HUES6 (cell line): ENCODE measurements around the gene HLCS.

Experiments
- H3K27ac ChIP-seq: 2 replicates; pipeline ENCODE4 v1.7.0; 2013; ENCODE audit warnings: low read depth, mild to moderate bottlenecking, low read length, inconsistent platforms
- H3K27me3 ChIP-seq: 2 replicates; pipeline ENCODE4 v1.6.1; 2013; ENCODE audit warnings: low read length; ENCODE audit not compliant: control insufficient read depth, insufficient read depth
- H3K36me3 ChIP-seq: 2 replicates; pipeline ENCODE4 v1.6.1; 2013; ENCODE audit warnings: low read length; ENCODE audit not compliant: control insufficient read depth, insufficient read depth
- H3K4me1 ChIP-seq: 2 replicates; pipeline ENCODE4 v1.6.1; 2013; ENCODE audit warnings: low read length; ENCODE audit not compliant: control insufficient read depth, insufficient read depth
- H3K4me3 ChIP-seq: 2 replicates; pipeline ENCODE4 v1.5.1; 2013; ENCODE audit warnings: low read depth, low read length
- H3K9ac ChIP-seq: one replicate; pipeline ENCODE4 v1.6.1; 2013; ENCODE audit warnings: mild to moderate bottlenecking, low read length
- H3K9me3 ChIP-seq: 2 replicates; pipeline ENCODE4 v1.6.1; 2013; ENCODE audit warnings: low read depth, low read length; ENCODE audit not compliant: control insufficient read depth, insufficient read depth

The HLCS gene

GRCh38 chr21:36981977-36982700, 15.7 kb upstream of the HLCS start:
- no peak overlapping the region for H3K4me3 ChIP-seq
- no peak overlapping the region for H3K27ac ChIP-seq
- H3K9ac ChIP-seq: no peak overlapping the region
- H3K36me3 ChIP-seq: no peaks in the 10 kb centered on the region
- peaks cover 15% of the 10 kb centered on the region for H3K27me3 ChIP-seq
- H3K4me1 ChIP-seq: peaks cover 13% of the 10 kb centered on the region
- no peaks in the 10 kb centered on the region for H3K9me3 ChIP-seq

GRCh38 chr21:36981049-36981391, 14.6 kb upstream of the HLCS start:
- Histone ChIP-seq H3K36me3 (no peaks in the 10 kb centered on the region), H3K27ac (no peak overlapping the region), H3K27me3 (peaks cover 15% of the 10 kb centered on the region), H3K4me3 (peak overlapping the region; percentile 75), H3K4me1 (peaks cover 14% of the 10 kb centered on the region), H3K9ac (peak overlapping the region; percentile 55), H3K9me3 (no peaks in the 10 kb centered on the region)

GRCh38 chr21:36980280-36981048, 14.0 kb upstream of the HLCS start:
- no peaks in the 10 kb centered on the region for H3K9me3 ChIP-seq
- peak overlapping the region; percentile 55 for H3K9ac ChIP-seq
- peak overlapping the region; percentile 75 for H3K4me3 ChIP-seq
- H3K36me3 ChIP-seq: no peaks in the 10 kb centered on the region
- H3K27me3 ChIP-seq: peaks cover 15% of the 10 kb centered on the region
- H3K4me1 ChIP-seq: peaks cover 14% of the 10 kb centered on the region
- no peak overlapping the region for H3K27ac ChIP-seq

- Histone ChIP-seq H3K27ac (no peak overlapping the region), H3K27me3 (peaks cover 15% of the 10 kb centered on the region), H3K9me3 (no peaks in the 10 kb centered on the region), H3K4me1 (peaks cover 14% of the 10 kb centered on the region), H3K4me3 (no peak overlapping the region), H3K9ac (no peak overlapping the region), H3K36me3 (no peaks in the 10 kb centered on the region)
These were observed 10.6 kb upstream of the HLCS start for GRCh38 chr21:36976882-36977651.

- Histone ChIP-seq H3K27me3 (peaks cover 15% of the 10 kb centered on the region), H3K27ac (no peak overlapping the region), H3K36me3 (no peaks in the 10 kb centered on the region), H3K4me3 (no peak overlapping the region), H3K4me1 (peaks cover 14% of the 10 kb centered on the region), H3K9ac (no peak overlapping the region), H3K9me3 (no peaks in the 10 kb centered on the region)
These were observed 9.9 kb upstream of the HLCS start for GRCh38 chr21:36976228-36976861.

GRCh38 chr21:36974851-36975192, 8.4 kb upstream of the HLCS start:
- Histone ChIP-seq H3K36me3 (no peaks in the 10 kb centered on the region), H3K4me1 (peaks cover 6% of the 10 kb centered on the region; the same call in 1 of the 2 replicates), H3K9ac (no peak overlapping the region), H3K27me3 (no peaks in the 10 kb centered on the region; the same call in 1 of the 2 replicates), H3K9me3 (no peaks in the 10 kb centered on the region), H3K27ac (no peak overlapping the region), H3K4me3 (no peak overlapping the region)

GRCh38 chr21:36973986-36974850, 7.7 kb upstream of the HLCS start:
- Histone ChIP-seq H3K36me3 (no peaks in the 10 kb centered on the region), H3K4me1 (peaks cover 6% of the 10 kb centered on the region; the same call in 1 of the 2 replicates), H3K27me3 (no peaks in the 10 kb centered on the region), H3K27ac (no peak overlapping the region), H3K9ac (no peak overlapping the region), H3K9me3 (no peaks in the 10 kb centered on the region), H3K4me3 (no peak overlapping the region)

DNA sequence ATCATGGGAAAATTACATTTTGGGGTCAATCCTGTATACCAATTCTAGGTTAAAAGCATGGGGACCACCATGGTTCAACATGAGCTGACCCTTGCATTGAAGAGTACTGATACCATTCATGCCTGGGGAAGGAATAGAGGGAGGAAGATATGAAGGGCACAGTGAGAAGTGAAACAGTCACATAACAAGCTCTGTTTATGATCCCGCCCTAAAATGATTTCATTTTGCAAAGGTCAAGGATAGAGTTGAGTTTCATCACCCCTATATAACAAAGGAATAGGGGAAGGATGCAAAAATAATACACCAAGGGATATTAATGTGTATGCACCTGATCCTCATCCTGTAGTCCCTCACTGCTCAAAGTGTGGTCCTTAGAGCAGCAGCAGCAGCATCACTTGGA, 2.5 kb upstream of the HLCS start:
- H3K36me3 ChIP-seq: no peaks in the 10 kb centered on the region
- H3K9me3 ChIP-seq: no peaks in the 10 kb centered on the region
- no peak overlapping the region for H3K4me3 ChIP-seq
- H3K4me1 ChIP-seq: peaks cover 13% of the 10 kb centered on the region; the same call in 1 of the 2 replicates
- no peak overlapping the region for H3K27ac ChIP-seq
- H3K9ac ChIP-seq: no peak overlapping the region
- no peaks in the 10 kb centered on the region for H3K27me3 ChIP-seq

- H3K27me3 ChIP-seq: no peaks in the 10 kb centered on the region
- H3K36me3 ChIP-seq: no peaks in the 10 kb centered on the region
- no peaks in the 10 kb centered on the region for H3K9me3 ChIP-seq
- H3K4me3 ChIP-seq: no peak overlapping the region
- H3K27ac ChIP-seq: no peak overlapping the region
- peaks cover 13% of the 10 kb centered on the region; the same call in 1 of the 2 replicates for H3K4me1 ChIP-seq
- H3K9ac ChIP-seq: no peak overlapping the region
These were observed 1.9 kb upstream of the HLCS start for GRCh38 chr21:36968414-36968813.
